GM12874 (cell line): ENCODE results near the gene RBFA.

Experiments used
- TF ChIP-seq, protein P1 (sequence below): IDR thresholded peaks from 2 replicates; pipeline ENCODE4 v1.5.1; 2011; ENCODE audit warnings: low read depth, mild to moderate bottlenecking, control low read depth, low read length, moderate library complexity; ENCODE audit not compliant: insufficient read depth

The RBFA gene

GRCh38 chr18:80046011-80046410 is 11.8 kb downstream of the RBFA start:
- TF ChIP-seq, protein P1, sequence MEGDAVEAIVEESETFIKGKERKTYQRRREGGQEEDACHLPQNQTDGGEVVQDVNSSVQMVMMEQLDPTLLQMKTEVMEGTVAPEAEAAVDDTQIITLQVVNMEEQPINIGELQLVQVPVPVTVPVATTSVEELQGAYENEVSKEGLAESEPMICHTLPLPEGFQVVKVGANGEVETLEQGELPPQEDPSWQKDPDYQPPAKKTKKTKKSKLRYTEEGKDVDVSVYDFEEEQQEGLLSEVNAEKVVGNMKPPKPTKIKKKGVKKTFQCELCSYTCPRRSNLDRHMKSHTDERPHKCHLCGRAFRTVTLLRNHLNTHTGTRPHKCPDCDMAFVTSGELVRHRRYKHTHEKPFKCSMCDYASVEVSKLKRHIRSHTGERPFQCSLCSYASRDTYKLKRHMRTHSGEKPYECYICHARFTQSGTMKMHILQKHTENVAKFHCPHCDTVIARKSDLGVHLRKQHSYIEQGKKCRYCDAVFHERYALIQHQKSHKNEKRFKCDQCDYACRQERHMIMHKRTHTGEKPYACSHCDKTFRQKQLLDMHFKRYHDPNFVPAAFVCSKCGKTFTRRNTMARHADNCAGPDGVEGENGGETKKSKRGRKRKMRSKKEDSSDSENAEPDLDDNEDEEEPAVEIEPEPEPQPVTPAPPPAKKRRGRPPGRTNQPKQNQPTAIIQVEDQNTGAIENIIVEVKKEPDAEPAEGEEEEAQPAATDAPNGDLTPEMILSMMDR: no peak

GRCh38 chr18:80046431-80046830 is 12.2 kb downstream of the RBFA start:
- TF ChIP-seq, protein P1: no peak

GRCh38 chr18:80046961-80047541 is 12.8 kb downstream of the RBFA start:
- TF ChIP-seq, protein P1: no peak

DNA sequence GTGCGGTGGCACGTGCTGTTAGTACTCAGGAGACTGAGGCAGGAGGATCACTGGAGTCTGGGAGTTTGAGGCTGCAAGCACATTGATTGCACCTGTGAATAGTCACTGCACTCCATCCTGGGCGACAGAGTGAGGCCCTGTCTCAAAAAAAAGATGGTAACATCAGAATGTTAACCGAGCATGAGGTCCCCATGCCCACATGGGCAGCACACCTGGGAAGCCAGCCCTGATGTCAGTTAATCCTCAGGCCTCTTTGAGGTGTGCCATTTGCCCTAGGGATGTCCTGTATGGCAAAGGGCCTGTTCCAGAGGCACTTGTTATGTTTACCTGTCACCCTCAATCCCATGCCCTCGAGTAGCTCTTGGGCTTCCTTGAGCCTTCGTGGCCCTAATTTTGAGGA is 16.6 kb downstream of the RBFA start:
- TF ChIP-seq, protein P1: no peak

DNA sequence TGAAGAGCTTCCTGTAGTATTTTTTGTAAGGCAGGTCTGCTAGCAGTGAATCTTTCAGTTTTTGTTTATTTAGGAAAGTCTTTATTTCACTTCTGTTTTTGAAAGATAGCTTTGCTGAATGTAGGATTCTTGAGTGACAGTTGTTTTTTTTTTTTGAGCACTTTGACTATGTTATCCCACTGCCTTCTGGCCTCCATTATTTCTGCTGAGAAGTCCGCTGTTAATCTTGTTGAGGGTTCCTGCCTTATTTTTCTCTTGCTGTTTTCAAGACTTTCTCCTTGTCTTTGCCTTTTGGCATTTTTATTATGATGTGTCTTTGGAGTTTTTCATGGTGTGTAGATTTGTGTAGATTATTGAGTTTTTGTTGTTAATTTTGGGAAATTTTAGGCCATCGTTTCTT is 21.9 kb downstream of the RBFA start:
- TF ChIP-seq, protein P1: no peak

GRCh38 chr18:80059945-80060344 is 25.7 kb downstream of the RBFA start:
- TF ChIP-seq, protein P1: no peak

DNA sequence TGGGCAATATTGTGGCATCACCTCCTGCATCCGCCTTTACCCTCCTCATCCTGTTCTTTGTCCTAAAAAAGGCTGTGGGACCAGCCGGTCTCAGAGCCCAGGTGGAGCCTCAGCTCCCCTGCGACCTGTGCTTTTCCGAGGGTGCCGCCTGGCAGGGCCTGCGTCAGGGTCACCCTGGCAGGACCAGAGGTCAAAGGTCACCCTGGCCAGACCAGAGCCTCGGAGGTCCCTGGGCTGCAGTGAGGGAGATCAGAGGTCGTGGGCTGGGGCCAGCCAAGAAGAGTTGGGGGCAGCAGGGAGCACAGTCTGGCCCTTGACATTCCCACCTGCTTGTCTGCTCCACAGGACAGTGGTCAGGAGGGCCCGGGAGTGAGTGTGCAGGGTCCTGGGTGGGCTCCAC is 31.5 kb downstream of the RBFA start:
- TF ChIP-seq, protein P1: no peak
